Fibroblast of peridontal ligament (primary cell): ENCODE data around the gene SORCS2.

Source experiments
- DNase-seq: peaks from one replicate; pipeline ENCODE4 v3.0.0-alpha.2; 2010; ENCODE audit errors: extremely low read depth

The SORCS2 gene

DNA sequence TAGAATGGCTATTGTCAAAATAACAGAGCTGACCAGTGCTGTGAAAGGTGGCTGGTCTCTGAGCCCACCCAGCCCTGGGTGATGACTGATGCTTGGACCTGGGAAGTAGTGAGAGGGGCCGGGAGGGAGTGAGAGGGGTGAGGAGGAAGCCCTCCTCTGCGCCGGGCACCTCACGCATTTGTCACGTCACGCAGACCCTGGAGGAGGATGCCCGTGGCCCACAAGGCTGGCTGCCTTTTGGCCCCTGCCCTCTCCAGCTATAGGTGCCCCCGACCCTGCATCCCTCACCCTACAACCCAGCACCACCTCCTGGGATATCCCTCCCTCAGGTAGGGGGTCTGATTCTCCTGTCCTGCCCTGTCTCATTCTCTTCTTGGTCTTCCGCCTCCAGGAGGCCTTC, 539.9 kb downstream of the SORCS2 start:
- no peak for DNase-seq

DNA sequence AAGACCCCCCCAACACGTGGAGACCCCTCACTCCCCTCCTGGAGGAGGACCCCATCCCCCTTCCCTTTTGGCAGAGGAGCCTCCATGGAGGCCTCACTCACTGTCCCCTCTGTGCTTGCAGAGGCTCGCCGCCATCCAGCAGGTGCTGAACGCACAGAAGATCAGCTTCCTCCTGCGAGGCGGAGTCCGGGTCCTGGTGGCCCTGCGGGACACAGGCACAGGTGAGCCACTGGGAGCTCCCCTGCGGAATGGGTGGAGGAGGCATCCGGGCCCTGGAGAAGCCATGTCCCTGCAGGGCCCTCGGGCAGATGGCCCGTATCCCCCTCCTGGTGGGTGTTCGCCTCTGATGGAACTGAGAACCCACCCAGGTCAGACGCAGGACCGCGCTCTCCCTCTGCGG, 540.9 kb downstream of the SORCS2 start:
- DNase-seq = no peak

DNA sequence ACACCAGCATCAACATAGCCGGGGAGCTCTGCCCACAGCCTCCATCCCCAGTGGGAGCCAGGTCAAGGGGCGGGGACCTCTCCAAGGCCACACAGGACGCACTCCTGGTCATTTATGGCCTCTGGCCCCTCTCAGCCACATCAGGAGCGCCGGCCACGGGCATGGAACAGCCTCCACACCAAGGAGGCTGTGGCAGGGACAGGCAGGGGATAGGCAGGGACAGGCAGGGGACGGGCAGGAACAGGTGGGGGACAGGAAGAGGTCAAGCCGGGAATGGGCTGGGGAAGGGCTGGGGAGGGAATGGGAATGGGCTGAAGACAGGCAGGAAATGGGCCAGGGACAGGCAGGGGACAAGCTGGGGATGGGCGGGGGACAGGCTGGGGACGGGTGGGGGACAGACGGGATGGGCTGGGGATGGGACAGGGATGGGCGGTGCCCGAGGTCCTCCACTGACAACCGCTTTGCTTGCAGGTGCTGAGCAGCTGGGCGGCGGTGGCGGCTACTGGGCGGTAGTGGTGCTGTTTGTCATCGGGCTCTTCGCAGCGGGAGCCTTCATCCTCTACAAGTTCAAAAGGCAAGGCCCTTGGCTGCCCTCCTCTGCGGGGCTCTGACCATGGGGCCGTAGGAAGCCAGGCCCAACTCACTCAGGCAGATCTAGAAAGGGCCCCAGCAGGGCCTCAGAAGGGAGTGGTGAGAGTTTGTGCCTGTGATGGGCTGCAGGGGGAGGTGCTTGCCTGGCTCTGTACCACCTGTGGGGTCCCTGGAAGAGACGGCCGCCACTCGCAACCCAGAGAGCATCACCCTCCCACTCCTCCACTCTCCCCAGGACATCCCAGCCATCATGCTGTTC, 541.7 kb downstream of the SORCS2 start:
- no peak for DNase-seq

DNA sequence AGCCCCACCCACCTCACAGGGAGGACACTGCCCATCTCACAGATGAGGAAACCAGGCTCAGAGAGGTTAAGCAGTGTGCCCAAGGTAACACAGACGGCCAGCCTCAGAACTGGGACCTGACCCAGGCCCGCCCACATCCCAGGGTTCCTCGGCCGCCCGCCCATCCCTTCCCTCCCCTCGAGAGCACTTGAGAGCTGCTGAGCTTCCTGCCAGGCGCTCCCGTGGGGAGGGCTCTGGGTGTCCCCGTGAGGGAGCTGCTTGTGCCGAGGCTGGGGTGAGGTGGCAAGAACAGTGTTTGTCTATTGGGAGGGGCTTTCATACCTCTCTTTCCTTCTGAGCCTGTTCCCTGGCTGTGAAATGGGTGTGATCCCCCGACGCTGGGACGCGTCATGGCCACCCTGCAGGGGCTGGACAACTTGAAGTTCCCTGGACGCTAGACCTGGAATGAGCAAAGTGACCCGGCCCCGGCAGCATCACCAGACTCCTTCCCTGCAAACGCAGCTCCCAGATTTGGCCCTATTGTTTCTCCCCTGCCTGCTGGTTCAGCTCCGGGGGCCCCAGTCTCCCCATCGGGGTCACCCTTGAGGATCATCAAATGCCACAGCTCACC, 542.4 kb downstream of the SORCS2 start:
- DNase-seq = no peak

DNA sequence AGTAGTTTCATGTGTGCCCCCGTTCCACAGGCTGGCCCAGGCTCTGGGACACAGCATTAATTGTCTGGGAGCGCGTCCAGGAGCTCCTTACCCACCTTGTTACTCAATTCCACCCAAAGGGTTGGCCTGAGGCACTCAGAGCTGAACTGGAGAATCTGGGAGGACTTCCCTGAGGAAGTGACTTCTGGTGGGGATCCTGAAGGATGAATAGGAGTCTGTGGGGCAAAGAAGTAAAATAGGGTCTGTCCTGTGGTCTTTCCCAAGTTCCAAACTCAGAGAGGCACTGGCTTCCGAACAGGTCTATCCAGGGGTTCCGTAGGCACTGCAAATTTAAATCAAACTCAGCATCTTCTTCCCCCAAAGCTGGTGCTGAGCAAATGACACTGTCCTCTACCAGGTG, 543.1 kb downstream of the SORCS2 start:
- no peak for DNase-seq

DNA sequence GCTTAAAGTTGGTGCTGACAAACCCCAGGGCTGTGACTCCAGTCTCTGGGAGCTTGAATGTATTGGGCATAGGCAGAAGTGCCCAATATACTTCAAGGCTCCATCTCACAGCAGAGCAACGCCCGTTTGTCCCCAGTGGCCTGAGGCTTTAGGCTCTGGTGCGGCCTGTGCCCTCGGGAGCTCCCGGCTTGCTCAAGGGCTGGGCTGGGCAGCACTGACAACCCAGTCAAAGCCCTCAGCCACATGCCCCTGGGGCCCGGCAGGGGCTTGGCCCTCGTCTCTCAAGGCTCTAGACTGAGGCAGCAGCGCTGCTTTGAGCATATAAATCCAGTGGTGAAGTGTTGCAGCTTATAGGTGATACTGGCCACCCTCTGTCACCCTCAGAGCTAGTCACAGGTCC, 543.6 kb downstream of the SORCS2 start:
- no peak for DNase-seq

DNA sequence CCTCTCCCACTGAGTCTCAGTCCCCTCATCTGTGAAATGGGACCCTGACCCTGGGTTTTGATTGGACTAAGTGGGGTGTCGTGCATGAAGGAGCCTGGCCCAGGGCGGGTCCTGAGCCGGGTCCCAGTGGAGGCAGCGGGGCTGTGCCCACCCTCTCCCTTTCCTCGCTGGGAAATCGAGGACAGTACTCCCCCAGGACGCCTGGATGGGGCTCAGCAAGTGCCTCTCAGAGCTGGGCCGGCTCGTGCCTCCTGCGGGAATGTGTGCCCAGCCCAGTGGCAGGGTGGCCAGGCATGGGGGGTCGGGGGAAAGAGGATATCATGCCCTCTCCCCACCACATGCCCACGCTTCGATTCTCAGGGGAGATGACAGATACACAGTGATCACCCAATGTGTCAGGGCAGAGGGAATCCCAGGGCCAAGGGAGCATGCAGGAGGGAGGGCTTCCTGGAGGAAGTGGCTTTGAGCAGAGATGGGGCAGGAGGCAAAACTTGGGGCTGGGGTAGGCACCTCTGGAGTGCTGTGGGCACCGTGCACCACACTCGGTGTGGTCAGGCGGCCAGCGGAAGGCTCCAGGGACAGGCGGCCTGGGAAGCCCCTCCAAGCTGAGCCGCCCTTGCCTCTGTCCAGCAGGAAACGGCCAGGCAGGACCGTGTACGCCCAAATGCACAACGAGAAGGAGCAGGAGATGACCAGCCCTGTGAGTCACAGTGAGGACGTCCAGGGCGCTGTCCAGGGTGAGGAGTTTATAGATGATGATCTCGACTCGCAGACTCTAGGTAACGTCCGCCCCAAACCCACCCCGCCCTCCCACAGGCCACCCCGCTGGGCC, 544.3 kb downstream of the SORCS2 start:
- DNase-seq = no peak

DNA sequence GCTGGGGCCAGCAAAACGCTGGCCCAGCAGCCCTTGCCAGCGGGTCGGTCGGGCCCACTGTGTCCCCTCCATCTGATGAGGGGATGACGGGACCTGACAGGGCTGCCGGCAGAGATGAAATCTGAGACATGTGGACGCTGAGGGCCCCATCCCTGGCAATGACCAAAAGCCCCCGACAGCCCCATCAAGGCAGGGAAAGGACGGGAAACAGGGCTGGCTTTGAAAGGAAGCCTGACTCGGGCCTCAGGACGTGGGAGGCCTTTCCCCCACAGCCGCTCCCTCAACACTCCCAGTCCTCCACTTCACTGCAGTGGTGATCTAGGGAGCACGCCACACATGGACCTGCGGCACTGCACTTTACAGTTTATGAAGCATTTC, 544.9 kb downstream of the SORCS2 start:
- no peak for DNase-seq

DNA sequence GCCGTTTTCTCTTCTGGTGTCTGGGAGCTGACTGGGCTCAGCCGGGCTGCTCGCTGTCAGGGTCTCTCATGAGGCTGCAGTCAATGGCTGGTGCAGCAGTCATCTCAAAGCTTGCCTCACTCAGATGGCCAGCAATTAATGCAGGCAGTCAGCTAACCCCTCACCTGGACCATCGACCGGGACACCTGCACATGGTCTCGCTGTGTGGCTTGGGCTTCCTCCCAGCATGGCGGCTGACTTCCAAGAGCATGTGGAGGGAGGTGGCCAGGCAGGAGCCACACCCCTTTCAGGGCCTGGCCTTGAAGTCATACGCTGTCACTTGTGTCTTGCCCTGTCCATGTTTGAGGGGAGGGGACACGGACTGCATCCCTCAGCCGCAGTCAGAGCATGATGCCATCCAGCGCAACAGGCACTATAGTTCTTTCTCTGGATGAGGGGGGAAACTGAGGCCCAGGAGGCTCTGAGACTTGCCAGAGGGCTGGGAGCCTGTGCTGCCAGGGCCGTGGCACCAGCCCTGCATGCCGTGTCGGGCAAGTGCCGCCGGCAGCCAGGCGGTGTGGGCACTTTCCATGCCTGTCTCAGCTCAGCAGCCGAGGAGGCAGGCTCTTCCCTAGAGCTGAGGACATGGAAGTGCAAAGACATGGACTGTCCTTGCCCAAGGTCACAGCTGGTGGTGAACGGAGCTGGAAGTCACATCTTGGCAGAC, 545.6 kb downstream of the SORCS2 start:
- DNase-seq = no peak

DNA sequence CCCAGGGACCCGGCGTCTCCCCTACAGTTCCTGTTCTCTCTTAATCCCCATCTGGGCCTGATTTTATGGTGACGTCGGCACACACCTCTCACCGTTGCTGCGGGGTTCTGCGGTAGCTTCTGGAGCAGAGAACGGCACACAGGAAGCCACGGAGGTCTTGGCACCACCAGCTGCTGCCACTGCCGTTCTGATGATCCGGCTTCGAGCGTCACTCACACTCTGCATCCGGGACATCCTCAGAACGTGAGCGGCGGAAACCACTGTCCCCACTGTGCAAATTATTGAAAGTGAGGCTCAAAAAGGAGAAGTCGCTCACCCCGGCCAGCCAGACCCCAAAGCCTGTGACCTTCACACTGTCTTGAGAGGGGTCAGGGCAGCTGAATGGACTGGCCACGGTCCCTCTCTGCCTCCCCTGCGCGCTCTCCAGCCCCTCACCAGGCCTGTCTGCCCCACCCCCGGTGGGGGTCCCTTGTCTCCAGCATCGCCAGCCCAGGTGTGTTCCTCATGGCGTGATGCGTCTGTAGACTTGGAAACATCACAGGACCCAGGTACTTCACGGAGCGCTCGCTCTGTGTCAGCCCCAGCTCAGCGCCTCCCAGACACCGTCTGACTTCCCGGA, 546.2 kb downstream of the SORCS2 start:
- no peak for DNase-seq

DNA sequence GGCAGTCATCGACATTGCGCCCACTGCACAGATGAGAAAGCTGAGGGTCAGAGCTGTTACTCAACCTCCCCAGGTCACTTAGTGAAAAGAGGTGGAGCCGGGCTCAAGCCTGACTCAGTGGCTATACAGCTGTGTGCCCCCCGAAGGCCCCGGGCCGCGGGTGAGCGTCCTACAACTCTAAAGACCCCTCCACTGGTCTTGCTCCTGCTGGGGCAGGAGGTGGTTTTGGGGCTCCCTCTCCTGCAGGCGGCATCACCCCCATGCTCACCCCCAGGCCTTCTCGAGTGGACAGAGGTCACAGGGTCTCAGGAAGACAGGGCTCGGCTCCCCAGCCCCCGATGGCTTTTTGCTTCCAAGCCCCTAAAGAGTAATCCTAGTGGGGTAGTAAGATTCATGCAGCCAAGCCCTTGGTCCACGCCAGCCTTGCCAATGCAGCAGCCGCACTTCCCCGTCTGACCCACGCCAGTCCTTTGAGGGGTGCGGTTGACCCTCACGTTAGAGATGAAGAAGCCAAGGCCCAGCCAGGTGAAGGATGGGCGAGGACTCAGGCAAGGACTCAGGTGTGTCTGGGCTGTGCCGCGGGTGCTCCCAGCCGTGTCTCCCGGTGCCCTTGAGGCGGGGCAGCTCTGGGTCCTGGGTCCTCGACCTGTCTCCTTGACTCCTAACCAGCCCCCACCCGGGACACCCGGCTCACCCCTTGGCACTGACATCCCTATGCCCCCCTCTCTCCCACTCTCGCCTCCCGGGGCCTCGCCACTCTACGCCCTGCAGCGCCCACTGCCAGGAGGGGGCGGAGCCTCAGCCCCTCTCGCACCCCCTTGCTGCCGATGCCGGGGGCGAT, 547.0 kb downstream of the SORCS2 start:
- DNase-seq = no peak

DNA sequence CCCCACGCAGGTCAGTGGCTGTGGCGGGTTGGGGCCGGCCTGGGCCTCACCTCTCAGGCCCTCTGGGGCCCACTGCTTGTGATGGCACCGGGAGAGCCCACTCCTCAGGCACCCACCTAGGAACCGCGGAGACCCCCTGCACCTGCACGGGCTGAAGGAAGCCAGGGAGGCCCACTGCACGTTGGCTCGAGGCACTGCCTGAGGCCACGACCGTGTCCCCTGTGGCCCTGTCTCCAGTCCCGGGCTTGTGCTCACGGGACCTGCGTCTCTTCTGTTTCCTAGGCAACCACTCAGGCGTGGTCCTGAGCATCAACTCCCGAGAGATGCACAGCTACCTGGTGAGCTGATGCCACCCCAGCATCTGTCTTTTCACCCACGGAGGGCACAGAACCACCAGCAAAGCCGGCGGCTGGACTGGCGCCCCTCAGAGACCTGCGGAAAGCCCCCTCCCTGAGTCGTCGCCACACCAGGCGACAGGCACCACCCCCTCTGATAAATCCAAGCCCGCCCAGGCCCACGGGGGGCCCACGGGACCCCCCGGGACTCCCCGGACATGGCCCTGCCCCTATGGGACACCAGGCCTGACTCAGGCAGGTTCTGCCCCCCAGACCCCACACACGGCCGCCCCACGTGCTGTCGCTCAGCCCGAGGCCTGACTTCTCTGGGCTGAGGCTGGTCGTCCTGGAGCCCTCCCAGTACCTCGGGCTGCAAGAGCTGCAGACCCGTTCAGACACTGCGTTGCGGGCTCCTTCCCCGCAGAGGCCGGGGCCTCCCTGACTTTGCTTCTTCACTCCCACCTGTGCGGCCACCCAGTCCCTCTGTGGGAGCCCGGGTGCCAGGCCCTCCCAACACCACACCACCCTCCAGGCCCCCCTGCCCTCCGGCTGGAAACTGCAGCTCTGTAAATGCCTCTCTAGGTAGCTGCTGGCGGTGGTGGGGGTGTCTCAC, 547.9 kb downstream of the SORCS2 start:
- DNase-seq = no peak

DNA sequence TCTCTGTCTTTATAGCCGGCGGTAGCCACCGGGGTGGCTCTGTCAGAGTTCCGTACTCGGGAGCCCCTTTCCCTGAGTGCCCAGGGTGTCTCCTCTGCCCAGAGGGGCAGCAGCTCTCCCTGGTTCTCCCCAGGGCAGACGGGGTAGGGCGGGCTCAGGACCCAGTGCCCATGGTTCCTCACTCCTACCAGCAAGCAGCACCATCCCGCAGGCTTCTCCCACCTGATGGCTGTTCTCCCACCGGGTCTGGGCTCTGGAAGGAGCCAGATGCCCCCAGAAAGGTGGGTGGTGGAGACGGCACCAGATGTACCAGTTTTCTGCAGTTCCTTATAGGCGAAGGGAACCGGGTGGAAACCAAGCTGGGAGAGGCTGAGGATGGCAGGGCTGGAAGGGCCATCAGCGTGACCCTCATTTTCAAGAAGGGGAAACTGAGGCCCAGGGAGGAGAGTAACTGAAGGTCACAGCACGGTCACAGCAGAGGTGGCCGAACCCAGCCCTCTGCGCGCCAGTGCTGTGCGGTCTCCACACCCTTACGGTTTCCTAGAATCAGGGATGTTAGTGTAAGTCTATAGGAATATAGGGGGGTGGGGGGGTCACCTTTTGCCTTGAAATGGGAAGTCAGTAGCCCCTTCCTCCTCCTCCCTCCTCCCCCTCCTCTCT, 548.7 kb downstream of the SORCS2 start:
- no peak for DNase-seq

DNA sequence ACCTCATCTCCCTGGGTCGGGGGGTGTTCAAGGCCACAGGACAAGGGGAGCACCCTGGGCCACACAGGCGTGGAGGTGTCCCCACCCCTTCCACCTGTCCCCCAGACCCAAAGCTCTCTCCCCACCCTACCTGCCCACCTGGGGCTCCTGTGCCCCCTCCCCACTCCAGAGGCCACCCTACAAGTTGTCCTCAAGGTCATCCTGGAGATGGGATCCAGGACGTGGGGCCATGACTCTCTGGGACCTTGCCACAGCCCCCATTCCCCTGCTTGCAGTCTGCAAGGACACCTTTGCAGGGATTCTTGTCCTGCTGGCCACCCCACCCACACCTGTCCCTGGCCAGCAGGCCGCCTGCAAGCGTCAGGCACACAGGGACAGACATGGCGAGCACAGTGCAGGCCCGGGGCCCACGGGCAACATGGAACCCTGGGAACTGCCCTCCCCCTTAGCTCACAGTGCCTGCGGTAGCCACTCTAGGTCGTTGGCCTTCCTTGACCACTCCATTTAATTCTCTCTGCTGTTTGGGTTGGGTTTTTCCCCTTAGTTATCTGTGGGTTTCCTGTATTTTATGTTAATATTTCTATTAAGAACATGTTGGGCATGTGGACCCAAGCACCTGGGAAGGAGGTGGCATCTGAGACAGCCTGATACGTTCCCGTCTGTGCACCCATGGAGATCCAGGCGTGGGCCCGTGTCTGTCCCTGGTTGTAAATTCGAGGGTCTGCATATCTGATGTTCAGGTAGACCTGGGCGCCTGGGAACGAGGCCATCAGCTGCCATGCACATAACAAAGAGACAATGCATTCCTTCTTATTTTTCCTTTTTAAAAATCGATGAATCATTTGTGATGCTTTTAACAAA, 549.8 kb downstream of the SORCS2 start:
- no peak for DNase-seq

DNA sequence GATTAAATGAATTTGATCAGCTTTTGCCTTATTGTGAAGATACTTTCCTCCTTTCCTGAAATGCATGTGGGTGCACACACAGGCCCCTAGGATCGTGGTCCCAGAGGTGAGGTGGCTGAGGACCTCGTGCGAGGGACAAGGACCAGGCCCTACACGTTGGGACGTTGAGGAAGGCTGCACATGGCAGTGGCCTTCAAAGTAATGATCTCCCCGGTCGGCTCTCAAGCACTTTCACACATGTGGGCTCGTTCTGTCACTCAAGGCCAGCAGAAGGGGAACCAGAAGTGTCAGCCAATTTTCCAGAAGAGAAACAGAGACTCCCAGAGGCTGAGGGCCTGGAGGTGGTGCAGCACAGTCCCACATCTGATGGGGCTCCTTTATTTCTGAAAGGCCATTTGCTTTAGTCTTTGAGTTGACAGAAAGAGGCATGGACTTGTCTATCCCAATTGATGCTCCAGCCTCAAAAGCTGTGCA, 550.5 kb downstream of the SORCS2 start:
- DNase-seq = no peak

DNA sequence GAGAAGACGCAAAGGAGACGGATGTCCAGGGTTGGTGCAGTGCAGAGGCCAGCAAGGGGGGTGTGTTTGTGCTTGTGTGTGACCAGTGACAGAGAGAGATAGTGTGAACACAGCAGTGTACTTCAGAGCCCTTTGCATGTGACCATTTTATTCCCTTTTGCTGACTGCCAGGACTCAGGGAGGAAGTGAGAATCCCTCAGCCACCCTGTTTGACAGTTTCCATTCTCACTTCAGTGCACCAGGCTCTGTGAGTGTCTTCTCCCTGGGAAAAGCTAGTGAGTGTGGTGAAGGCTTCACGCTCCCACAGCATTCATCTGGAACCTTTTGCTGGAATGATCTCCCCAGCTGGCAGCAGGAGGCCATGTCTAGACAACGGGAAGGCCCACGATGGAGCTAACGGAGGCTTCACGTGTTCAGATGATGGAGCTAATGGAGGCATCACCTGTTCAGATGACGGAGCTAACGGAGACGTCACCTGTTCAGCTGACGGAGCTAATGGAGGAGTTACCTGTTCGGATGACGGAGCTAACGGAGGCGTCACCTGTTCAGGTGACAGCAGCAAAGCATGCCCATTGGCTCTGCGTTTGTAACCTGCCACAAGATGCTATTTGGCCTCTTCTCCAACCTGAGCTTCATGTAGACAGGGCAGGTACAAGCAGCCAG, 551.9 kb downstream of the SORCS2 start:
- no peak for DNase-seq

DNA sequence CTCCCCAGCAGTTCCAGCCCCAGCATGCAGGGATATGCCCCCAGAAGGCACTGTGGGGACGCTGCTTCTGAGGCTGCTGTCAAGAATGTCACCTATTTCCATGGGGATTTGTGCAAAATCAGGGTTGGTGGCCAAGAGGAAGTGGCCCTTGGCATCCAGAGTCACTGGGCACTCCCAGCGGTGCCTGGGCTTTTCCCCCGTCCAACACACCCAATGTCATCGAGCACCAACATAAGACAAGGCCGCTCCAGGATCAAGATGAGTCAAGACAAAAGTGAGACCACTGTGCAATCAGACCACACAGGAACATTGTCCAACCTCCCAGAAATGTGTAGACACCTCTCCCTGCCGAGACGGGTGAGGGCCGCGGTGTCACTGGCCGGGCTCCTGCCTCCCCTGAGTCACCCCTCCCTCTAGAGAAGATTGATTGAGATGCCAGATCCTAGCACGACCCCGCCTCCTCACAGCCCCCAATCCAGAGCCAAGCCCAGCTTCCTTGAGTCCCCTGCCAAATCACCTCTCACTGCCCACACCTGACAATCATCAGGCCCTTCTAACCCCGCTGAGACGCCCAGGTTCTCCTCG, 553.1 kb downstream of the SORCS2 start:
- no peak for DNase-seq
